Measurements from ENCODE around the gene DPPA4. TPM values are rescaled to one million over a fixed set of nuclear protein-coding genes. Genes with fewer than 3 reads are reported as not detected.

The DPPA4 gene
- total RNA-seq: not detected in 2 replicates

GRCh38 chr3:109337393-109337792 lies at the start of gene DPPA4:
TSS of gene DPPA4 (minus strand) at chr3:109337546. CDS start at chr3:109337517, 29 bp downstream.

GRCh38 chr3:109316162-109316730 lies 21.1 kb downstream of the DPPA4 start, which contains the start of gene DPPA2:
TSS of gene DPPA2 (minus strand) at chr3:109316517. CDS start at chr3:109314542, 1,975 bp downstream.

Small RNAs within 50 kb of the gene (small RNA-seq; reads per million reads assigned to genes)
- gene AC124945.1 (not detected), gene RF00017 (not detected)

Other genes starting within 250 kb of the DPPA4 start
- not detected in 2 replicates for gene MORC1, start 219.4 kb downstream of the DPPA4 start, total RNA-seq
- gene C3orf85, start 200.8 kb downstream of the DPPA4 start, total RNA-seq: not detected in 2 replicates
- not detected in 2 replicates for gene DPPA2, start 21.0 kb downstream of the DPPA4 start, total RNA-seq